Effector CD4-positive, alpha-beta T cell (primary cell): Measurements from ENCODE around the gene FEV. TPM values are rescaled to one million over a fixed set of nuclear protein-coding genes. Genes with fewer than 3 reads are reported as not detected.

Source experiments
- DNase-seq: peaks from one replicate; pipeline ENCODE4 v3.0.0-alpha.2; 2020
- total RNA-seq: gene quantifications from one replicate; lab custom pipeline; 2026; lab: John Stamatoyannopoulos, UW

FEV gene
- total RNA-seq, result not detected

- no peak for DNase-seq
Measured at GRCh38 chr2:218985021-218985324, at the start of gene FEV. FEV (minus strand) TSS chr2:218985184; CDS start chr2:218985075, 109 bp downstream.

- no peak for DNase-seq
Measured at GRCh38 chr2:219032051-219032745, 47.2 kb upstream of the FEV start.

DNA sequence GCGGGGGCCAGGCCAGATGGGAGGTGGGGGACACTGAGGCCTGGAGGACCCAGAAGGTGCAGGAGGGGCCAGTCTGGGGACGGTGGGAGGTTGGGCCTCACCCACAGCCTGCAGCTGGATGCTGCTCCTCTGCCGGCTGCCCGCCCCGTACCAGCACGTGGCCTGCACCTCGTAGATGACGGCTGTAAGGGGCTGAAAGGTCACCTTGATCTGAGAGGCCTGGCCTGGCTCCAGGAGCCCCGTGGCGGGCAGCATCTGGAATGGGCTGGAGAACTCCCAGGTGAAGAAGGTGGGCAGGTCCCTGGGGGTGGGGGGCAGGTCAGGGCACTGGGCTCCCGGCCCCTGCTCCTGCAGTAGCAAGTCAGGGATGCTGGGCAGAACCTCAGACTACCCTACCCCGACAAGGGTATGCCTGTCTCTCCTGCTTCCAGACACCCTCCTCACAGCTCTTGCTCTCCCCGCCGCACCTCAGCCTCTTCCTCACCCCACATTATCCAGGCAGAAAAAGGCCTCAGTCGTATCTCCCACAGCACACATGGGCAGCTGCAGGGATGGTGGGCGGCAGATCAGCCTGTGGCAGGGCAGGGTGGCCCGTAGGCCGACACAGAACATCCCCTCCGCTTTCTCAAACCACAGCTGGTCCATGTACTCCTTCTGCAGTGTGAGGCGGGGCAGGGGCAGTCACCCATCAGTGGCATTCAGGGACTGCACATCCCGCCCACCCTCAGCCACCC lies 46.2 kb upstream of the FEV start:
- DNase-seq, result no peak

DNA sequence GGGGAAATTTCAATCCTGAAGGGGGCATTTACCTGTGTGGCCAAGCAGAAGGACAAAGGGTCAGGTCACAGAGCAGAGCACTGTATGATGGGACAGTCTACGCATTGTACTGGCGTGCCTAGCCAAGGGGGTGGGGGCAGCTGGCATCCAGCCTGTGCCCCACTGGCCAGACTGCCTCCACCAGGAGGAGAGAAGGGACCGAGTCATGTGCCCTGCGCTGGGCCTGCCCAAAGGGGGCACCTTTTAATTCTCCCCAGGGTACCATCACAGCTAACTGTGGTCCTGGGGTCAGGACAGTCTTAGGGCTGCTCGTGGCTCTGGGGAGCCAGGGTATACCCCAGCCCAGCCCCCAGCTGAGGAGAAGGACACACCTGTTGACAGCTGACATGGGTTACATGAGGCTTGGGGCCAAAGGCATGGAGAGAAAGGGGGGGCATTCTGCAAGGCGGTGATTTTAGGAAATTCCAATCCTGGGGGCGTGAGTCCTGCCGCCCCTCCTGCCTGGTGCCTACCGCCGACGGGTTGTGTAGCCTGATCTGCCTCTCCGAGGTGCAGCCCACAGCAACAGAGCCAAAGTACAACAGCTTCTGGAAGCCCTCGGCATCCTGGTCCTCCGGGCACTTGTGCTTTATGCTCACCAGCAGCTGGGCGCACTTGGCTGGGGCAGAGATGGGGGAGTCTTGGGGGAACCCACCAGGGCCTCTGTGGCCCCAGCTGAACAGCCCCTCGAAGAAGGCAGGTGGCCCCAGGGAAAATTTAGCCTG lies 45.4 kb upstream of the FEV start:
- DNase-seq, result no peak

- peak; percentile 71 for DNase-seq
Measured at GRCh38 chr2:219029829-219030165, 44.8 kb upstream of the FEV start.

DNA sequence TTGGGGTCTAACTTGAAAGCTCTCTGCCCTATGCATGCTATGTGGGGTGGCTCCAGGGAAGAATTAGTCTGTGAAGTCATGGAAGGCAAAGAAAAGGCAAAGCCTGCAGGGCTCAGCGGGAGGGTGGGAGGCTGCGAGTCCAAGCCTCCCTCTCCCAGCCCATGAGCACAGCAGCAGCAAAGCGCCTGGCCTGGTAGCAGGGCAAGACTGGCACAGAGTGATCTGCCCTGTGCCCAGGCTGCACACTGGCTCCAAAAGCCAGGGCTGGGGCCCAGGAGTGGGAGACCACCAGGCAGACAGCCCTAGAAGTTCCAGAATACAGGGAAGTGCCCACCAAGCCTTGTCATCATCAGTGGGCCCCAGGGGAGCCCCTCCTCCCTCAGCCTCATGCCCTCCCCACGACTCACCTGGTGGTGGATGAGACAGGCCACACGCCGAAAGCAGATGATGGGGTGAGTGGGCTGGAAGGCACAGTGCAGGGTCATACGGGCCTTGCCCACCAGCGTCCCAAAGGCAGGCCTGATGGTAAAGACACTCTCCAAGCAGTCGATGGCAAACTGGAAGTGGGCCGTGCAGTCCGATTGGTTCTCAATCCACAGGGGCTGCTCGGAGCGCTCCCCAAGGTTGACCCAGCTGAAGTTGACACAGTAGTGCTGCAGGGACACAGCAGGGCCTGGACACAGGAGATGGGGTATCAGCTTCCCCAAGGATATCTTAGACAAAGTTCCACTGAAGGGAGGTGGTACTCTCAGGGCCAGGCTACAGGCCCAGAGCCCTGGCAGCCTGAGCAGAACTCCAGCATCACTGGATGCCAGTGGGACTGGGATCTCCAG lies 44.2 kb upstream of the FEV start:
- no peak for DNase-seq

- no peak for DNase-seq
Measured at GRCh38 chr2:219028141-219028540, 43.2 kb upstream of the FEV start.

- no peak for DNase-seq
Measured at GRCh38 chr2:219027511-219028055, 42.6 kb upstream of the FEV start.

- DNase-seq, result no peak
Measured at GRCh38 chr2:219026946-219027345, 42.0 kb upstream of the FEV start.

DNA sequence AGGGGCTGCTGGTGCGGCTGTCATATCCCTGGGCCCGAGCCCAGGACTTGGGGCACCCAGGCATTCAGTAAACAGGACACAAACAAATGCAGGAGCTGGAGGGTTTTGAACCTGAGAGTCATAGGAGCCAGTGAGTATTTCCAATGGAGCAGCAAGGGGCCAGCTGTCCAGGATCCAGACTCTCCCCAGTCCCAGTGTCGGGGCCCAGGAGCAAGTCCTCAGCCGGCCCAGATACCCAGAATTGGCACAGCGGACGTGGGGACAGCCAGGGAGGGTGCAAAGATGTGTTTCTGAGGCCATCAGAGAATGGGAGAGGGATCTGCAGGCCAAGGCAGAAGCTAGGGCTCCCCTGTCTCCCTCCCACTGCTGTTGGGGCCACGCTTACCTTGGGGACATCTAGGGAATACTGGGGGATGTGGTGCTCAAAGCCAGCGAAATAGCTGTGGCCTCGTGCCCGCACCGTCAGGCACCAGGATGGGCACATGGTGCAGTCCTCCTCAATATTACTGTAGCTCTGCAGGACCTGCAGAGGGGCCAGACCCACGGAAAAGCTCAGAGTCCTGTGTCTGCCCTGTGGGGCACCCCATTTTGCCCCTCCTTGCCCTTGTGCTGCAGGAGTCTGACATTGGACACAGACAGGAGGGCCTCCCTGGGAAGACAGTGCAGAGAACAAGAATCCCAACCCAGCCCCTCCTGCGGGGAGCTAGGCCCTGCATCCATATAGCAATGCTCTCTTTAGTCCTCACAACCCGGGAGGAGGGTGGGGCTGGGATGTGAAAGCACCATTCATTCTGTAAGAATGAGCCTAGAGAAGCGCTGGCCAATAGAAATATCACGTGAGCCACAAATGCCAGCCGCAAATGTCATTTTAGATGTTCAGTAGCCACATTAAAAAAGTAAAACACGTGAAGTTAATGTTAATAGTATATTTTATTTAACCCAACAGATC lies 40.9 kb upstream of the FEV start:
- DNase-seq, result no peak

DNA sequence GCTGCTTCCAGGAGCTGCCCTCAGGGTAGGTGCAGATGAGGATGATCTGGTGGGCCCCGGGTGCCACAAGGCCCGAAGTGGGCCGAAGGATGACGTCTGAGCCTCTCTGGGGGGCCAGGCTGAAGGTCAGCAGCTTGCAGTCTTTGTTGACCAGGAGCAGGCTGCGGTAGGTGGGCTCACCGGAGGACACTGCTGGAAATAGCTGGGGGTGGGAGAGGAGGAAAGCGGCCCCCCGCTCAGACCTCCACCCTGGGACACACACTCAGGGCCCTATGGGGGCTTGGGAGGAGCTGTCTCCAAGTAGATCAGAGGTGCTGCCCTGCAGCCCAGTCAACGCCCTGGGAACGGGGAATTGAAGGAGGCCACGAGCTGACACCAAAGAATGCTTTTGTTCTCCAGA lies 39.1 kb upstream of the FEV start:
- DNase-seq, result no peak

DNA sequence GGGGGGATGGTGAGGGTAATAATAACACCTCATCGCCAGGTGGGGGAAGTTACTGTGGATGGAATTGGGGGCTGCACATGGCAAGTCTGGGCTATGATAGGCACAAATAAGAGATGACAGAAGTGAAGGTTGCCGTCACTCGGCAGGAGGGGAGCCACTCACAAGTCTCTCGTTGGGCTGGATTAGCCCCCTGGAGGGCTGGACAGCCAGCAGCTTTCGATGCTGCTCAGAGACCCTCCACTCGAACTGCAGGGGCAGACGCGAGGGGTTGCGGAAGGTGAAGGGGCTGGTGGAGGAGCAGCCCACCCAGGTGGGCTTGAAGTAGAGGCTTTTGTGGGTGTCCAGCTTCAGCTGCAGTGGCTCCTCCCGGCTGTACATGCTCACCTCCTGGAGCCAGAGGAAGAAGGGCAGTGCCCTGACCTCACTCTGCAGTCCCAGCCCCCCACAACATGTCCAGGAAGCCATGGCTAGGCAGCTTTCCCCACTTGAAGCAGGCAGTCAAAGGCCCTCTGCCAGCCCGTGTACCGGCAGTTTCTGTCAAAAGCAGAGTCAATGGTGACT lies 38.1 kb upstream of the FEV start:
- no peak for DNase-seq

- DNase-seq, result no peak
Measured at GRCh38 chr2:219022616-219023015, 37.6 kb upstream of the FEV start.

DNA sequence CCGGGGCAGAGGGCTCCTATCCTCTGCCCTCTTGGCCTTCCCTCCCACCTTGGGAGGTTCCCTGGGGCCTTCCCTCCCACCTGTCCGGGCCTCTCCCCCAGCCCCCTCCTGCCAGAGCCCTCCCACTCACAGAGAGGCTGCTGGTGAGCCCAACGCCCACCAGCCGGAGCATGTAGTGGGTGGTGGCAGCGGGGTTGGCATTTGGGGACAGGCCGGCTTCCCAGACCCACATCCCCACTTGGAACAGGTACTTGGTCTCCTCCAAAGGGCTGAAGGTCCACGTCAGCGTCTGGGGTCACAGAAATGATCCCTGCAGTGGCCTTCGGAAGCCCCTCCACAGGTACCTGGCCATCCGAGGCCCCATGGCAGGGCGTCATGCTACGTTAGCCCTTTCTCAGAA lies 37.1 kb upstream of the FEV start:
- no peak for DNase-seq

DNA sequence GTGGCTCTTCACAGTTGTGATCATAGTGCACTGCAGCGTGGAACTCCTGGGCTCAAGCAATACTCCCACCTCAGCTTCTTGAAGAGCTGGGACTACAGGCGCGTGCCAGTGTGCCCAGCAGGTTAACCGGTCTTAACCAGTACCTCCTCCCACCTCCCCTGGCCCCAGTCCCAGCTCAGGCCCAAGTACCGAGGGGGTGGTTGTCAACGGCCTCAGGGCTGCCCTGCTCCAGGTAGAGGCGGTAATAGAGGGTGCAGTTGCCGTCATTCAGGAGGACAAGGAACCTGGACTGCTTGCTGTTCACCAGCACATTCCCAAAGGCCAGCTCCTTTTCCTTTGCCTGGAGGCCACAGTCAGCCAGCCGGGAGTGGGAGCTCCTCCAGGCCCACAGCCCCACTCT lies 36.6 kb upstream of the FEV start:
- no peak for DNase-seq

DNA sequence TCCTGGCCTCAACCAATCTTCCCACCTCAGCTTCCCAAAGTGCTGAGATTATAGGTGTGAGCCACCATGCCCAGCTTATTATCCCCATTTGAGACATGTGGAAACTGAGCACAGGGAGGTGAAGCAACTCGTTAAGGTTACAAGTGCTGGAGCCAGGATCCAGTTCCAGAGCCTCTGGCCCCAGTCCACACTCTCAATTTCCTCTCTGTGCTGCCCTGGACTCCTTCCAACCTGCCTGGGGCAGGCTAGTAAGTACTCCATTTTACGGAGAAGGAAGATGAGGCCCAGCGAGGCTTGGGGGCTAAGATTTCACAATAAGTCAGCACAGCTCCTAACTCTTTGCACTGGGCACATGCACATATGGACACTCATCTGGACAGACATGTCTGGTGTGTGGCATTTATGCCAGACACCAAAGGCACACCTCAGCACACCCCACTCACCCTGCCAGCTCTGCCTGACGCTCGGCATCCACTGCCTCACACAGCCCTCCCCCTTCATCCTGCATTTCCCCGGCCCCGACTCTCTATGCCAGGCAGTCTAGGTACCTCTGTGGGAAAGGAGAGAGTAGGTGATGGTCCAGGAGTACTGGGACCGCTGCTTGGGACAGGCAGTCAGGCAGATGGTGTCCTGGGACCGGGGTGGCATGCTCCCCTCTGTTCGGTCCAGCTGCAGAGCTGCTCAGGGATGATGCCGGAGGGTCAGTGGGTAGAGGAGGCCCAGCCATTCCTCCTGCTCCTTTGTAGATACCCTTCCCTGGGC lies 35.8 kb upstream of the FEV start:
- no peak for DNase-seq

DNA sequence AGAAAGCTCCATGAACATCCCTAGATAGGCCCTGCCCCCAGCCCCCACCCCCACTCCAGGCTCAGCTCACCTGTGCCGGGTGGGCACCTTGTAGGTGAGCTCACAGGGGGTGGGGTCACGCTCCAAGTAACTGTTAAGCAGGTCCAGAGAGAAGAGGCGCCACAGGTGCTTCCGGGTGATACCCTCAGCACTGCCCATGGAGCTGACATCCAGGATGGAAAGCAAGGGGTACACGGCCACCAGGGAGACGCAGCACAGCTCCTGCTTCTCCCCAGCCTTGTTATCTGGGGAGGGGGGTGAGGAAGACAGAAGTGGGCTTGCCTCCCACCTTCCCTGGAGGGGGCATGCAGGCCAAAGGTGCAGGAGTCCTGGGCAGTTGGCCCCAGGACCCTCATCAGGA lies 34.5 kb upstream of the FEV start:
- no peak for DNase-seq

DNA sequence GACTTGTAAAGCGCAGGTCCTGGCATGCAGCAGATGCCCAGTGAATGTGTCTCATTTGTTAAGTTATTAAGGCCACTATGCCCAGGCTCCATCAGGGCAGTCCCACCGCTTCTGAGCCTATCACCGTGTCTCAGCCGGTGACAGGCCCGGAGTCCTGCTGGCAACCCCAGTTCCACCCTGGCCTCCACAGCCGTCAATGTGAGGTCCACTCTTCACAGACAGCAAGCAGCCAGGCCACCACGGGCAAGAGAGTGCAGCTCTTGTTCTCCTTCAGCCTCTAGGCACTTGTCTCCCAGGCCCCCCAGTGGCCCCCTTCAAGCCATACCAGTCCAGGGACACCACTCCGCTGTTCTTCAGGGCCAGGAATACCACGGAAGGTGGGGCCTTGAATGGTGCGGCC lies 33.7 kb upstream of the FEV start:
- no peak for DNase-seq

GRCh38 chr2:219018286-219018685 lies 33.3 kb upstream of the FEV start:
- DNase-seq, result no peak

- DNase-seq, result no peak
Measured at GRCh38 chr2:219017201-219017931, 32.4 kb upstream of the FEV start.
